HL-60/S4 (cell line): ENCODE results near the gene TFCP2L1.

Experiments used
- in situ Hi-C: fragments of 300-500 bp; cut with MboI; formaldehyde crosslinking; loops from 2 replicates; pipeline ENCODE4 v1.14.3; 2022; ENCODE audit warnings: low sequenced_read_pairs

The TFCP2L1 gene

DNA sequence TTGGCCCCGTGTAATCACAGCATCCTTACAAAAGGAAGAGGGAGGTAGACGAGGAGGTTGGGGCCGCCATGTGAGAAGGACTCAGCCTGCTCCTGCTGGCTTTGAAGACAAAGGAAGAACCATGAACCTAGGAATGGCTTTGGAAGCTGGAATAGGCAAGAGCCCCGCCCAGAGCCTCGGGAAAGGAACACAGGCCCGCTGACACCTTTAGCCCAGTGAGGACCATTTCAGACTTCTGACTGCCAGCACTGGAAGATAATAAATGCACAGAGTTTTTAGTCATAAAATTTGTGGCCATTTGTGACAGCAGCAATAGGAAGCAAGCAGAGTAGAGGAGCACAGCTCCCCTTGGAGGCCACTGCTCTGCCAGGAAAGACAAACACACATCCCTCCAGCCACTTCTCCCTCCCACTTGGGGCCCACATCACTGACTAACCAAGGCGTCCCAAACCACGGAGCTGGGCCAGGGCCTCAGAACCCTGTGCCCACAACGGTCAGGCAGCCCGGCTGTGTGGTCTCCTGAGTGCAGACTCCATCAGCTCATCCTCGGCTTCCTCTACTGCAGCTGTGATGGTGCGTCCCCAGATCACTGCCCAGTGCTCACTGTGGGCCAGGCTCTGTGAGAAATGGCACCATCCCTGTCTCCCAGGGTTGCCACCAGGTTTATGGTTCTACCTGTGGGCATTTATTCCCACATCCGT, 39.7 kb downstream of the TFCP2L1 start:
- in situ Hi-C loops = no loop called here

GRCh38 chr2:121244616-121245015, 40.4 kb downstream of the TFCP2L1 start:
- in situ Hi-C loops = no loop called here

DNA sequence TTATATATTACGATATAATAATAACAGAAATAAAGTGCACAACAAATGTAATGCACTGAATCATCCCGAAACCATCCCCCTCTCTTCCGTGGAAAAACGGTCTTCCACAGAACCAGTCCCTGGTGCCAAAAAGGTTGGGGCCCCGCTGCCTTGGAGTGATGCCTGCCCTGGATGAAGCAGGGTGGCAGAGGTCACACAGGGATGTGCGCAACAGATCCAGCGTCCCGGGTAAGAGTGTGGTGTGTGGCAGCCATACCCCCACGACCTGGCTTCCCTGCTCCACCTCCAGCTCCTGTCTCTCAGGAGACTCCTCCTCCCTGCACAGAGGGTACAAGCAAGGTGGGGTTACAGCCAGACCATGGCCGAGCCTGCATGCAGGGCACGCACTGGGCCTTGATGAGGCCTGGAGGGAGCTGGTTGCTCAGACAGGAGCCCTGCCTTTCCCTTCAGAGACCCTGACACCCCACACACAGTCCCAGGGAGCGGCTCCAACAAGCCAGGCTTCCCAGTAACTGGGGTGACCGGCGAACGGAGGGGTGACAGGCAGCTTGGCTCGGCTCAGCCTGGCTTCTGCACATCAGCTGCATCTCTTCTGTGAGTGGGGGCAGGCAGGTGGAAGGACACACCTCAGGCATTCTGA, 41.1 kb downstream of the TFCP2L1 start:
- in situ Hi-C loops = no loop called here

GRCh38 chr2:121242976-121243375, 42.0 kb downstream of the TFCP2L1 start:
- in situ Hi-C loops = no loop called here

DNA sequence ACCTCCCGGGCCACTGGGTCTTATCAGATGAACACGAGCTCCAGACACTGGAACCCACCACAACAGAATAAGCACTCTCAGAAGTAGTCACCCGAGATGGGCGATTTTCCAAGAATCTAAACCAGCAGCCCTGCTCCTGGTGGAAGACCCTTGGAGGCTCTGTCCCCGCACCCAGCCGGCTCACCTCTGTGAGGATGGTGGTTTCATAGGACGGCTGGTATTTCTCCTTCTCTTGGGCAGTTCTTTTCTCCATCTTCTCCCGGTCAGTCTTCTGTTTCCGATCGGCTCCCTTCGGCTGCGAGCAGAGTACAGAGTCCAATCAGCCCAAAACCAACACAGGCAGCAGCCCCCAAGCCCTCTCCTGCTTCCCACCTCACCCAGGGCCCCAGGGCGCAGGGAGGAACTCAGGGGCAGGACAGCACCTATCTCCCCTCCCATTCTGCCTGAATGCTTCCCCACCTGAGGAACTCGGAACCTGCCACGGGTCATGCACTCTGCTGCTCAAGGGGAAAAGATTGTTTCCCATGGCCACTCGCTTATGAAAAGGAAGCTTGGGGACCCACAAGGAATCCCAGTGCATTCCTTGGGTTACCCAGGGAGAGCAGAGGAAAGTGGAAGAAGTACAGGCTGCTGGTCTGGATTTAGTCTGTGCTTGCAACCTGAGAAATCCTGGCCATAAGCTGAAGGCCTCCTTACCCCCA, 42.7 kb downstream of the TFCP2L1 start:
- in situ Hi-C loops = no loop called here

DNA sequence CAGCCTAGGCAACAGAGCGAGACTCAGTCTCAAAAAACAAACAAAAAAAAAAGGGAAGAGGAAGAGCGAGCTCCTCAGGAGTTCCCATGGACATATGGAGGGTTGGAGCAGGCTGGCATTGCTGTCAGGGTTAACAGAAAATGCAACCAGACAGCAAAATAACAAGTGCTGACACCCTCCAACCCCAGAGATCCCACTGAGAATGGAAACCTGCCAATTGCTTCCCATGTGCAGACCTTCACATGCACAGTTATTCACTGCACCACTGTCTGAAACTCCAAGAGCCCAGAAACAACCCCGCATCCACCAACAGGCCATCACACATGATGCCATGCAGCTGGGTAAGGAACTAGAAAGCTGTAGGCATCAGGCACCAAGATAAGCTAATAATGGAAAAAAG, 43.5 kb downstream of the TFCP2L1 start:
- in situ Hi-C loops = no loop called here

- in situ Hi-C loops = no loop called here
Measured at GRCh38 chr2:121240436-121240835, 44.6 kb downstream of the TFCP2L1 start.

DNA sequence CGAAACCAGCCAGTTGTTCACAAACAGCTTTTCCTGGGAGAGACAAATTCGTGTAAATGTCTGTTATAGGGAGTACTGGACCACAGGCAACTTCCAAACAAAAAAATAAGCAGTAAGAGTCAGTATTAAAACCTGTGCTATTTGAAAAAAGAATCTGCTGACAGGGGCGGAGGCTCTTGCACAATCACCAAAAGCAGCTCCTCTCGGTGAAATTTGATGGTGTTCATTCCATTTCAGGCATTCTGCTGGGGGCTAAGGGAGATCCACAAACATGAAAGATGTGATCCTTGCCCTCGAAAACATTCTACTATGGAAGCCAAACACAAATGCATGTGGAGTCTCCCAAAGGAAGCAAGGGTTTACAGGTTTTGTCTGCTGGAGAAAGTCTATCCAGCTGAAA, 45.0 kb downstream of the TFCP2L1 start:
- in situ Hi-C loops = no loop called here

DNA sequence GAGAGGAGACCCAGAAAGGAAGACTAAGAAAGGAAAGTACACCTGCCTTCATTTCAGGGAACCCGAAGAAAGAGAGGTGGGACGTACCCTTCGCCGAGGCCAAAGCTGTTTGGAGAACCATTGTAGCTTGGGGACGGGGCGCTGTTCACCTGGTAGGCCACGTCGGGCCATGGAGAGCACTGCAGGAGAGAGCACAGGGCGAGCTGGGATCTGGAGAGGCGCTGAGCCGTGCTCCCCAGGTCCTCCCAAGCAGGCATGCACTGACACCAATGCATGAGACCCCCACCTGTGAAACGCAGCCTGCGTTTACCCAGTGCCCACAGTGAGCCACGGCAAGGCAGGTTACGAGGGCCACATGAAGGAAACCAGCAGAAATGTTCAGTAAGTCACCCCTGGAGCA, 45.5 kb downstream of the TFCP2L1 start:
- in situ Hi-C loops = no loop called here

DNA sequence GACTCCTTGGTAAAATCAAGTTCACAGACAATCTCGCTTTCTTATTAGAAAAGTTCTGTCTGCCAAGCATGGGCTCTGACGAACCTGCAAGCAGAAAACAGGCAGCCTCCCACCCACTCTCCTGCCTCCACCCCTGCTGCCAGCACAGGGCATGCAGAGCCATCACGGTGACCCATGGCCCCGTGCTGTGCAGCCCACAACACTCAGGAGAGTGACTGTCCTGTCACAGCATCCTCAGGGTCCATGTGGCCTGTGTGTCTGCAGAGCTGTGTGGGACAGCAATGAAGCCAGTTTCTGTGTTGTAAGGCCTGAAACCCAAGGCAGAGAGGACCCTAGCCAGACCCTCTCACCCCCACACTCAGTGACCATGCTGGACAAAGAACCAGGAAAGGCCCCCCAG, 46.2 kb downstream of the TFCP2L1 start:
- in situ Hi-C loops = no loop called here

- in situ Hi-C loops = no loop called here
Measured at GRCh38 chr2:121237980-121238665, 46.9 kb downstream of the TFCP2L1 start.

- in situ Hi-C loops = no loop called here
Measured at GRCh38 chr2:121237336-121237979, 47.5 kb downstream of the TFCP2L1 start.

GRCh38 chr2:121236650-121237180, 48.3 kb downstream of the TFCP2L1 start:
- in situ Hi-C loops = no loop called here

- in situ Hi-C loops = no loop called here
Measured at GRCh38 chr2:121236101-121236640, 48.8 kb downstream of the TFCP2L1 start.

- in situ Hi-C loops = no loop called here
Measured at GRCh38 chr2:121235542-121235941, 49.5 kb downstream of the TFCP2L1 start.

DNA sequence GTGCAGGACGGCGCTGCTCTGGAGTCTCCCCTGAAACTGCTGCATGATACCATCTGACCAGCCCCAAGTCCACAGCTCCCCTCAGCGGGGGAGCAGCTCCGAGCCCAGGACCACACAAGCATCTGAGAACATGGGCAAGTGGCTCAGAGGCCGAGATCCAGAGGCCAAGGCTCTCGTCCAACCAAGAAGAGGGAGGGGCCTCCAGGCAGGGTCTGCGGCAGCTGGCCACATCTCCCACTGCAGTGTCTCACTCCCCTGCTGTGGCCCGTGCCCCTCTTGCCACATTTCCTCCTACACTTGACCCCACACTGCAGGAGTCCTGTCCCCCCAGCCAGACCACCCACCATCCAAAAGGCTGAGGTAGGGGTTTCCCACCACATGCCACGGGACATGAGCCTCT, 50.2 kb downstream of the TFCP2L1 start:
- in situ Hi-C loops = no loop called here

DNA sequence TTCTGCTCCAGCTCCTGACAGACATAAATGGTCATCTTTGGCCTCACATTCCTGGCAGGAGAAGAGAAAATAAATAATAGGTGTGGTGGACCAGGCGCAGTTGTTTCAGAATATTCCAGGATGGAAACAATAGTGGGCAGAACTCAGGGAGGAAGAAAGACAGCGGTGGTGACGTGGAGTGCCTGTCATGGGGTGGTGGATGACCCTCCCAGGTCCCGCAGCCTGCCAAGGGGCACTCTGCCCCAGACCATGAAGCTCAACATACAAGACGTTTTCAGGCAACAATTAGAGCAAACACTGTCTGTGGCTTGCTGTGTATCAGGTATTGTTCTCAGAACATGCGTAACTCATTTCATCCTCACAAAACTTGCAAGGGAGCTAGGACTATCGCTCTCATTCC, 50.9 kb downstream of the TFCP2L1 start:
- in situ Hi-C loops = no loop called here

GRCh38 chr2:121233486-121234110, 51.4 kb downstream of the TFCP2L1 start:
- in situ Hi-C loops = no loop called here

GRCh38 chr2:121232626-121233265, 52.3 kb downstream of the TFCP2L1 start:
- in situ Hi-C loops = no loop called here
